GM23338 (cell line): ENCODE data around the gene NIPAL1.

Source experiments
- CREB1 ChIP-seq: fragments of 250-450 bp; sonication (Bioruptor Pico); IDR thresholded peaks from 2 replicates; pipeline ENCODE4 v1.5.0; 2020; ENCODE audit warnings: low read depth, mild to moderate bottlenecking, moderate library complexity
- CTCF ChIP-seq, 2 experiments: fragments of 200-600 bp in 1 of 2; sonication (generic) in 1 of 2; conservative IDR thresholded peaks; 2 replicates each; pipeline versions ENCODE4 v1.5.1 to v1.6.1; 2016 to 2017; ENCODE audit warnings: antibody characterized with exemption in 2 of 2, low read depth in 2 of 2, mild to moderate bottlenecking in 2 of 2, moderate library complexity in 1 of 2
- EZH2 ChIP-seq: fragments of 200-600 bp; sonication (generic); IDR thresholded peaks from one replicate; pipeline ENCODE4 v1.8.0; 2017; ENCODE audit warnings: antibody characterized with exemption, mild to moderate bottlenecking, low read depth; ENCODE audit not compliant: unreplicated experiment
- EZH2phosphoT487 ChIP-seq: fragments of 200-600 bp; sonication (generic); IDR thresholded peaks from one replicate; pipeline ENCODE4 v1.8.1; 2018; ENCODE audit warnings: antibody characterized with exemption; ENCODE audit not compliant: unreplicated experiment
- JUNB ChIP-seq: IDR thresholded peaks from one replicate; pipeline ENCODE4 v1.6.1; 2016; ENCODE audit warnings: antibody characterized with exemption; ENCODE audit not compliant: unreplicated experiment
- STAT1 ChIP-seq: IDR thresholded peaks from one replicate; pipeline ENCODE4 v1.6.1; 2016; ENCODE audit warnings: antibody characterized with exemption; ENCODE audit not compliant: unreplicated experiment
- ZNF114 ChIP-seq: fragments of 250-450 bp; sonication (Bioruptor Pico); IDR thresholded peaks from 2 replicates; pipeline ENCODE4 v1.5.0; 2020; ENCODE audit warnings: mild to moderate bottlenecking, moderate library complexity

- TF ChIP-seq STAT1 (no peak), CREB1 (CRISPR knock-in tag) (no peak), EZH2phosphoT487 (no peak), CTCF (conservative IDR thresholded peaks at IDR 0.05; ENCODE audit: low read depth in 2 of 2) (no peak), EZH2 (no peak), JUNB (no peak), ZNF114 (CRISPR knock-in tag) (no peak)
Observed at GRCh38 chr4:48015216-48015615, 1.4 kb upstream of the NIPAL1 start.
